GM12878 (cell line): ENCODE measurements around the gene RARG. TPM values are rescaled to one million over a fixed set of nuclear protein-coding genes. Genes with fewer than 3 reads are reported as not detected.

Source experiments
- ATAC-seq: fragments of 200-7000 bp; cut with Tn5 transposase; 3 replicates; pipeline ENCODE4 v1.9.1; 2020; ENCODE audit warnings: mild to moderate bottlenecking, moderate library complexity
- BruUV-seq: library from RNA; stranded (reverse); fragments of 400-500 nt; replicated peaks from 2 replicates; lab custom pipeline; 2021; lab: Mats Ljungman, UMichigan
- CTCF ChIA-PET: fragments of 300-600 bp; sonication (Branson Sonifier 250); formaldehyde crosslinking; extraction: SDS; loops from one replicate; lab custom pipeline; 2021; ENCODE audit warnings: inconsistent platforms; lab: Yijun Ruan, JAX
- POLR2A ChIA-PET: fragments of 350-600 bp; formaldehyde crosslinking; extraction: SDS; loops from one replicate; lab custom pipeline; 2021; ENCODE audit warnings: inconsistent platforms; lab: Charles Lee
- RAD21 ChIA-PET: fragments of 300-600 bp; sonication (Branson Sonifier 250); formaldehyde crosslinking; loops from one replicate; lab custom pipeline; 2023; ENCODE audit warnings: antibody characterized with exemption; ENCODE audit not compliant: unreplicated experiment; lab: Charles Lee
- SMC1A ChIA-PET: fragments of 300-600 bp; sonication (Branson Sonifier 250); formaldehyde crosslinking; loops from one replicate; lab custom pipeline; 2023; ENCODE audit not compliant: unreplicated experiment, uncharacterized antibody; lab: Charles Lee
- DNase-seq: peaks from one replicate; pipeline ENCODE4 v3.0.0-alpha.2; 2011; ENCODE audit warnings: low read depth, low spot score
- FAIRE-seq: peaks from 3 replicates; lab custom pipeline; 2011; peaks lifted over from hg19 to GRCh38; lab: Jason Lieb, UNC
- H2AFZ ChIP-seq: 2 replicates; pipeline ENCODE4 v1.6.0; 2011; ENCODE audit warnings: low read depth, low read length, control low read depth; ENCODE audit not compliant: control insufficient read depth
- H3K27ac ChIP-seq: 2 replicates; pipeline ENCODE4 v1.5.1; 2011; ENCODE audit warnings: control low read depth; ENCODE audit not compliant: control insufficient read depth, insufficient read depth
- H3K27me3 ChIP-seq, 2 experiments: replicated peaks in 1 of 2; 2 replicates each; pipeline versions ENCODE4 v1.6.0 to v1.6.1; 2011; ENCODE audit warnings: low read length in 1 of 2; ENCODE audit not compliant: control insufficient read depth in 2 of 2, insufficient read depth in 2 of 2
- H3K36me3 ChIP-seq, 2 experiments: 2 replicates each; pipeline ENCODE4 v1.5.1; 2011; ENCODE audit warnings: low read length in 1 of 2; ENCODE audit not compliant: control insufficient read depth in 2 of 2, insufficient read depth in 2 of 2
- H3K4me1 ChIP-seq: 2 replicates; pipeline ENCODE4 v1.6.1; 2011; ENCODE audit warnings: mild to moderate bottlenecking, low read length, moderate library complexity, mixed read lengths; ENCODE audit not compliant: control insufficient read depth, insufficient read depth
- H3K4me2 ChIP-seq: 2 replicates; pipeline ENCODE4 v1.6.0; 2011; ENCODE audit warnings: control low read depth; ENCODE audit not compliant: control insufficient read depth, insufficient read depth
- H3K4me3 ChIP-seq: fragments of 200-600 bp; sonication (generic); 2 replicates; pipeline ENCODE4 v1.5.1; 2016
- H3K79me2 ChIP-seq: 2 replicates; pipeline ENCODE4 v1.6.0; 2011; ENCODE audit warnings: low read length; ENCODE audit not compliant: control insufficient read depth, insufficient read depth
- H3K9ac ChIP-seq: 2 replicates; pipeline ENCODE4 v1.8.0; 2011; ENCODE audit warnings: low read length, control low read depth, mixed read lengths; ENCODE audit not compliant: control insufficient read depth, insufficient read depth
- H3K9me3 ChIP-seq: replicated peaks from 3 replicates; pipeline ENCODE4 v1.5.1; 2011; ENCODE audit warnings: mild to moderate bottlenecking, low read length; ENCODE audit not compliant: control insufficient read depth, insufficient read depth
- H4K20me1 ChIP-seq: 2 replicates; pipeline ENCODE4 v1.6.0; 2011; ENCODE audit not compliant: control insufficient read depth, insufficient read depth
- FOXK2 ChIP-seq: fragments of 450-650 bp; IDR thresholded peaks from 2 replicates; pipeline ENCODE4 v1.6.1; 2017; ENCODE audit warnings: mild to moderate bottlenecking, moderate library complexity
- KLF5 ChIP-seq: fragments of 450-650 bp; IDR thresholded peaks from 2 replicates; pipeline ENCODE4 v1.6.1; 2014; ENCODE audit warnings: mild to moderate bottlenecking; ENCODE audit not compliant: partially characterized antibody
- MEF2B ChIP-seq: fragments of 450-650 bp; IDR thresholded peaks from 2 replicates; pipeline ENCODE4 v1.6.1; 2018; ENCODE audit warnings: mild to moderate bottlenecking, moderate library complexity; ENCODE audit not compliant: partially characterized antibody, poor library complexity, severe bottlenecking
- NFXL1 ChIP-seq: fragments of 450-650 bp; IDR thresholded peaks from 2 replicates; pipeline ENCODE4 v1.6.1; 2017; ENCODE audit warnings: antibody characterized with exemption, mild to moderate bottlenecking, borderline replicate concordance
- NFYB ChIP-seq: IDR thresholded peaks from 2 replicates; pipeline ENCODE4 v1.6.1; 2011; ENCODE audit warnings: low read depth, mild to moderate bottlenecking, low read length, improper control_type of control experiment, moderate library complexity; ENCODE audit not compliant: insufficient read depth
- SP1 ChIP-seq: IDR thresholded peaks from one replicate; pipeline ENCODE4 v1.6.1; 2011; ENCODE audit warnings: low read depth, low read length
- ZNF24 ChIP-seq: fragments of 450-650 bp; IDR thresholded peaks from 2 replicates; pipeline ENCODE4 v1.6.1; 2017; ENCODE audit warnings: antibody characterized with exemption, mild to moderate bottlenecking
- ZNF622 ChIP-seq: fragments of 450-650 bp; IDR thresholded peaks from 2 replicates; pipeline ENCODE4 v1.6.1; 2017; ENCODE audit warnings: mild to moderate bottlenecking, inconsistent platforms
- WGBS: methylation state at CpG from one replicate; pipeline ENCODE4 v1.1.6; 2016; ENCODE audit warnings: low lambda C conversion rate; ENCODE audit not compliant: insufficient replicate concordance, insufficient coverage; ENCODE audit errors: missing lambda C conversion rate; 5-methylcytosine and 5-hydroxymethylcytosine counted together
- in situ Hi-C: fragments of 300-500 bp; cut with MboI; formaldehyde crosslinking; loops from 9 replicates; pipeline ENCODE4 v1.14.3; 2018; ENCODE audit warnings: mixed read lengths
- intact Hi-C: fragments of 100-400 bp; cut with micrococcal nuclease; formaldehyde crosslinking; loops from one replicate; pipeline ENCODE4 v1.14.2; 2022; ENCODE audit not compliant: unreplicated experiment
- polyA plus RNA-seq, 11 experiments: library from polyadenylated mRNA; depleted of rRNA in 4 of 11; unstranded in 6 of 11; stranded (reverse) in 5 of 11; fragments of >200 nt; fragmentation: Nextera tagmentation in 4 of 11; fragmentation: Illumina TruSeq in 1 of 11; extraction: Ambion mirVana in 4 of 11; extraction: Trizol in 1 of 11; gene quantifications; 1 replicate in 1 of 11; 2 replicates in 10 of 11; pipeline versions ENCODE4 v1.2.1 to v1.2.3, GENCODE V29; 2011 to 2016; ENCODE audit warnings: inconsistent platforms in 2 of 11, missing spikeins in 2 of 11, low read depth in 1 of 11
- total RNA-seq, 4 experiments: library from RNA; depleted of rRNA in 3 of 4; stranded (reverse); fragments of >200 nt in 3 of 4; fragmentation: Illumina TruSeq in 1 of 4; extraction: Trizol in 1 of 4; gene quantifications; 2 replicates each; pipeline versions ENCODE4 v1.2.1 to v1.2.3, GENCODE V29; 2013 to 2021

Gene RARG
- total and polyA plus RNA-seq, 10 of the 15 experiments (the other 5 are each of a cell fraction or from before 2014, with no cell fraction given): 0.27 to 8.1 (median 4.1) TPM

- 46% methylated on average over 4 of the region's 4 CpGs for WGBS
- ChIA-PET CTCF (interaction anchor here (1.0 to 7.7 kb wide), 16 partner anchors 9 to 136 kb away, joined by 3 to 78 read pairs (median 4); partner anchors contain the start of genes ESPL1, ITGB7 and PFDN5), RAD21 (interaction anchor here (0.6 to 4.8 kb wide), 11 partner anchors 9 to 67 kb away, joined by 3 to 23 read pairs (median 5); partner anchors contain the start of genes CSAD, ESPL1 and ZNF740), SMC1A (interaction anchor here (0.6 to 6.0 kb wide), 15 partner anchors 8 to 128 kb away, joined by 3 to 29 read pairs (median 4); partner anchors contain the start of genes CSAD, ESPL1 and ZNF740), POLR2A (interaction anchor here (0.7 to 5.1 kb wide), 12 partner anchors 8 to 109 kb away, joined by 3 to 47 read pairs (median 4); partner anchors contain the start of genes CSAD, ITGB7, PFDN5 and ZNF740)
- peak overlapping the region; percentile 69 for H3K27ac ChIP-seq
- no peaks in the 10 kb centered on the region for H3K9me3 ChIP-seq
- no peak overlapping the region for H3K9ac ChIP-seq
- FAIRE-seq (no peak), ATAC-seq (peak; percentile 39), DNase-seq (no peak)
- peaks cover 68% of the 10 kb centered on the region for H3K79me2 ChIP-seq
- H3K36me3 ChIP-seq: peaks cover 13 to 23% of the 10 kb centered on the region in 2 experiments
- peak overlapping the region; percentile 84 for H3K4me2 ChIP-seq
- BruUV-seq: no TSS peak
- no peak overlapping the region for H2AFZ ChIP-seq
- TF ChIP-seq KLF5 (no peak), SP1 (no peak), NFXL1 (no peak), ZNF622 (no peak), FOXK2 (no peak), ZNF24 (no peak), MEF2B (no peak), NFYB (no peak)
- in situ Hi-C loops: no loop called here
- peaks cover 47% of the 10 kb centered on the region for H3K4me1 ChIP-seq
- H3K4me3 ChIP-seq: peak overlapping the region; percentile 90
- intact Hi-C loops: loop anchor here (2.0 kb wide), 1 partner anchor 21 kb away; the partner anchor contains the start of genes CSAD and ZNF740
- no peaks in the 10 kb centered on the region for H3K27me3 ChIP-seq
- no peaks in the 10 kb centered on the region for H4K20me1 ChIP-seq
These were observed 30.4 kb downstream of the RARG start for GRCh38 chr12:53201639-53202038.
